ENCODE measurements around the gene NLN.
"Not testable (repeated sequence)": the region's sequence is repeated elsewhere in the genome, so short reads cannot be mapped to it uniquely, and the experiment has no call there.

NLN gene

GRCh38 chr5:65730910-65731309 lies 8.9 kb downstream of the NLN start:
- DNase-seq: peak in 1 of 56 donors; percentile 6

GRCh38 chr5:65732046-65732445 lies 10.0 kb downstream of the NLN start:
- not testable (repeated sequence) for DNase-seq

GRCh38 chr5:65734196-65734775 lies 12.3 kb downstream of the NLN start:
- DNase-seq: not testable (repeated sequence)

- DNase-seq: no peak
These were observed 12.9 kb downstream of the NLN start for GRCh38 chr5:65734921-65735320.

GRCh38 chr5:65736011-65736410 lies 14.0 kb downstream of the NLN start:
- DNase-seq: no peak

- DNase-seq: no peak
These were observed 15.8 kb downstream of the NLN start for GRCh38 chr5:65737842-65738241.

- DNase-seq: no peak
These were observed 16.3 kb downstream of the NLN start for GRCh38 chr5:65738305-65738704.

GRCh38 chr5:65739162-65739561 lies 17.2 kb downstream of the NLN start:
- DNase-seq: no peak

- no peak for DNase-seq
These were observed 20.7 kb downstream of the NLN start for GRCh38 chr5:65742565-65743231.

- DNase-seq: no peak
These were observed 27.3 kb downstream of the NLN start for GRCh38 chr5:65749221-65749844.

GRCh38 chr5:65749956-65750355 lies 28.0 kb downstream of the NLN start:
- no peak for DNase-seq

GRCh38 chr5:65750938-65751337 lies 28.9 kb downstream of the NLN start:
- no peak for DNase-seq

- DNase-seq: no peak
These were observed 31.2 kb downstream of the NLN start for GRCh38 chr5:65753189-65753588.

- DNase-seq: no peak
These were observed 36.6 kb downstream of the NLN start for GRCh38 chr5:65758546-65759144.

GRCh38 chr5:65760504-65761275 lies 38.7 kb downstream of the NLN start:
- peak in 46 of 56 donors; percentile 1 to 72 (median 34) for DNase-seq

- DNase-seq: no peak
These were observed 40.2 kb downstream of the NLN start for GRCh38 chr5:65762234-65762633.

GRCh38 chr5:65765582-65765981 lies 43.6 kb downstream of the NLN start:
- DNase-seq: no peak

- DNase-seq: no peak
These were observed 44.2 kb downstream of the NLN start for GRCh38 chr5:65766175-65766574.

- DNase-seq: no peak
These were observed 44.8 kb downstream of the NLN start for GRCh38 chr5:65766781-65767180.

GRCh38 chr5:65767565-65767964 lies 45.6 kb downstream of the NLN start:
- DNase-seq: no peak

- no peak for DNase-seq
These were observed 46.8 kb downstream of the NLN start for GRCh38 chr5:65768723-65769346.

All from nucleus accumbens (tissue), 56 donors.